Measurements from ENCODE around the gene GNG7.
"Not testable (repeated sequence)": the region's sequence is repeated elsewhere in the genome, so short reads cannot be mapped to it uniquely, and the experiment has no call there.

GNG7 gene

GRCh38 chr19:2726904-2727639 lies 24.6 kb upstream of the GNG7 start:
- no peak for DNase-seq

DNA sequence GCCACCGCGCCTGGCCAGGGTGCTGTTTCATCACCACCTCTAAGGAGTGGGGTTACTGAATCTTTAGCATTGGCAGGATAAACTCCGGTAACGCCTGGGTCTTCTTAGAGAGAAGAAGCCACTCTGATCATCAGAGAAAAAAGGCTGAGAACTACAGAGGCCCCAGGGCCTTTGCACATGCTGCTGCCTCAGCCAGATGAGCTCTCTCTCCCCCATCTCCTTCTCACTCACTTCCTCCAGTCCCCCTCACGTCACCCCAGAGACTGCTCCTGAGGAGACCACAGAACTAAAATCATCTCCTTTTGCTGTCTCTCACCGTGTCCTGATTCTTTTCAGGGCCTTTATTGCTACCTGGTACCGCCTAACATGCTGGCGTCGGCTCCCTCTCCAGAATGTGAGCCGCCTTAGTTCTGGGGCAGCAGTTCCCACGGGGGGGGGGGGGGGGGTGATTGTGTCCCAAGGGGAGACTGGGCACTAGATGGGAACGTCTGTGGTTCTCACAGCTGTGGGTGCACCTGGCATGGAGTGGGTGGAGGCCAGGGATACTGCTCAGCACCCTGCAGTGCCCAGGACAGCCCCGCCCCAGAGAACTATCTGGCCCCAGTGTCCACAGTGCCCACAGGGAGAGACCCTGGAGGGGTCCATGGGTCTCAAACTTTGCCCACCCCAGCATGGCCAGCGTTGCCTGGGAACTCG lies 23.8 kb upstream of the GNG7 start:
- DNase-seq: no peak

- DNase-seq: no peak
Measured at GRCh38 chr19:2724148-2724557, 21.7 kb upstream of the GNG7 start.

DNA sequence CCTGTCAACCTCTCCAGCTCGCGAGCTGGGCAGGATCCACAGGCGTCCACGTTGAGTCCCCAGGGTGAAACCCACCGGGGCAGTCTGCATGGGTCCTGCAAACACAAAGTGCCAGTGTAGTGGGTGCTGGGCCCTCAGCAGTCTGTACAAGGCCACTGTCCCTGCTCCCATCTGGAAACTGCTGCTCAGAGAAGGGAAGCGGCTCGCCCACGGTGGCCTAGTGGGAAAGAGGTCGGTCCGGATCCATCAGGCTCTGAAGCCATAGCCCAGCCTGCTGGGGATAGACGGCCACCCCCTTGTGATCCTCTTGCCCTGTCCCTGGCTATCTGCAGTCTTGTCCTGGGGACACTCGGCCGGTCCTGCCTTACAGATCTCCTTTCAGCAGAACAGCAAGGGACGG lies 21.3 kb upstream of the GNG7 start:
- DNase-seq: no peak

DNA sequence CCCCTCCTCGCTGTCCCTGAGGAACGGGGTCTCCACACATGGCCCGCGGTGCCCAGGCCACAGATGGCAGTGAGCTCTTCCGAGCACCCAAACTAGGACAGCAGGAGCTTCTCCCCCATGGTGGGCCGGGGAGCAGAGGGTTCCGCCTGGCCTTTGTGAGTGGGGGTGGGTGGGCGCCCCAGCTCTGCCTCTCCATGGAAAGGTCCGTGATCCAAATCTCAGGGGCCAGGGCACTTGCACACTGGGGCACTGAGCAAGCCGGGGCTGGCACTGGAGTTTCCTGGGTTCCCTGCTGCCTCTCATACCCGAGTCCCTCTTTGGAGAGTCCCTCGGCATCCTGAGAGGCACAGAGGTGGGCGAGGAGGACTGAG lies 20.8 kb upstream of the GNG7 start:
- no peak for DNase-seq

- peak; percentile 60 for DNase-seq
Measured at GRCh38 chr19:2722541-2723344, 20.2 kb upstream of the GNG7 start.

DNA sequence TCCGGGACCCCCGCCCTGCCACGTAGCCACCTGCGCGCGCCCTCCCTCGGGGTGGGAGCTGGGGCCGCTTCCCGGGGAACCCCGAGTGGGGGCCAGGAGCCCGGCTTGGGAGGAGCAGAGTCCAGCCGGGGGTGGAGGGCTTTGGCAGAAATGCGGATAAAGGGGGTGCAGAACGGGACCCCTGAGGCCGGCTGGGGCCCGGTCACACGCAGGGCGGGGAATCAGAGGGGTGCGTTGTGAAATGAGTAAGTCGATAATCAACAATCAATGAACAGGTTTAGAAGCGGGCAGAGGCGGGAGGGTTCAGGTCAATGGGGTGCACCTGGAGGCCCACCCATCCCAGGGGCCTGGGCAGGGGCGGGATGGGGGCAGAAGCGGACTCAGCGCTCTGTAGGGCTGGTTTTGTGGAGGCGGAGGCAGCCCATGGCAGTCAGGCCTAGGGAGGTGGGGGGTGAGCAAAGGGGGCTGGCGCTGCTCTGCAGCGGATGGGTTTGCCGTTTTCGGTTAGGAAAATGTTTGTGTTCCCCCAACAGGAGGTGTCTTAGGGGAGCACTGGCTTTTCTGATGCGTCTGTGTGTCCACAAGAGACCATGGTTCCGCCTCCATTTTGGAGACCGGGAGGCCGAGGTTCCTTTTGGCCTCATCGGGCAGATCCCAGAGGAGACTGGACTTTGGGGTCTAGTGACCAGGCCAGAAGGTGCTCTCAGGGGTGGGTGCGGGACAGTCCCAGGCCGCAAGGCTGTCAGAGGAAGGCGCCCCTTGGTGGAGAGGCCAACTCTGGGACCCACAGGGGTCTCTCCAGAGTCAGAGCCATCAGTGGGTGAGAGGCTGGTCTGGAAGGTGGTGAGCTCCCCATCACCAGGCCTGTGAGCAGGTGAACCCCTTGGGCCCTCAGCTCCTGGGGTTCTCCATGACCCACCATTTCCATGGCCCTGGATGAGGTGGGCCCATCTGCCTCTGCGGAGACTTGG lies 19.4 kb upstream of the GNG7 start:
- DNase-seq: no peak

GRCh38 chr19:2720777-2721569 lies 18.5 kb upstream of the GNG7 start, which contains the start of gene DIRAS1:
Gene DIRAS1, minus strand, starts transcription at chr19:2721372. Its CDS starts 3,566 bp downstream, at chr19:2717806.
- no peak for DNase-seq

DNA sequence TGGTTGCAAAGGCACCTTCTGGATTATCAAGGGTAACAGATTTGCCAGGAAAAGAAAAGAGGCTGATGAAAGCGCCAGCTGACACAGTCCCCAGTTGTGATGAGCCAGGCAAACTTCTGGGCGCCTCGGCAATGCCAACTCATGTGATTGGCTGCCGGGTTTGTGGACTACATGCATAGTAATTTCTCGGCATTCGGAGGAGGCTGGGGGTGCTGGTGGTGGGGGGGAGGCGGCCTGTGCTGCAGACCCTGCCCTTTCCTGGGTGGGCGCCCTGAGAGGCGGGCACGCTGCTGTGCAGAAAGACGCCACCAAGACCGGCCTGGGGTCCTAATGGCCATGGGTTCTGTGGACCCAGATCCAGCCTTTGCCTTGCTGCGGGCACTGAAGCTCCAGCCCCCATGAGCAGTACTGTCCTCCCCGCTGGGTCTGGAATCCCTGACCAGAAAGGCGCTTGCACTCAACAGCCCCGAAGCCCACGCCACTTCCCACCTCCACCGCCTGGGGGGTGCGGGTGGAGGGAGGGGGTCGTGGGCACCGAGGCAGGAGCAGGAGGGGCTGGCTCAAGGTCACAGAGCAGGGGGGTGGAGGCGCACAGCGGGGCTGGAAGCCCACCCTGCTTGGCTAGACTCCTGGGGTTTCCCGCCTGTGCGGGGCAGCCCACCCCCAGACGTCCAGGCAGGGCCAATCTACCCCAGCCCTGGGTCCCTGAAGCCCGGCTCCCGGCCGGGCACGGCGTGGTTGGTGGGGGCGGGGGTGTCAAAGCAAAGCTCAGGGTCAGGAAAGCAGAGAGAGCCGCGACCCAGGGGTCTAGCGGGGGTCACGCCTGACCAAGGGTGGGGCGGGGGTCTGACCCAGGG lies 17.7 kb upstream of the GNG7 start:
- DNase-seq: peak; percentile 23

- DNase-seq: no peak
Measured at GRCh38 chr19:2719232-2719735, 16.8 kb upstream of the GNG7 start.

GRCh38 chr19:2717638-2718541 lies 15.4 kb upstream of the GNG7 start:
- DNase-seq: no peak

GRCh38 chr19:2716722-2717637 lies 14.5 kb upstream of the GNG7 start:
- DNase-seq: no peak

GRCh38 chr19:2716275-2716650 lies 13.8 kb upstream of the GNG7 start:
- no peak for DNase-seq

GRCh38 chr19:2715470-2716274 lies 13.2 kb upstream of the GNG7 start:
- no peak for DNase-seq

GRCh38 chr19:2714531-2715269 lies 12.2 kb upstream of the GNG7 start:
- DNase-seq: no peak

- DNase-seq: not testable (repeated sequence)
Measured at GRCh38 chr19:2714102-2714501, 11.6 kb upstream of the GNG7 start.
